Putamen (tissue), 1 donor: ENCODE data around the gene AQP3.
"Not testable (repeated sequence)": the region's sequence is repeated elsewhere in the genome, so short reads cannot be mapped to it uniquely, and the experiment has no call there.

Experiments
- DNase-seq: peaks from one replicate; pipeline ENCODE4 v3.0.0-alpha.2; 2016; ENCODE audit warnings: low spot score

AQP3 gene

GRCh38 chr9:33414268-33414667, 33.1 kb downstream of the AQP3 start:
- no peak for DNase-seq

DNA sequence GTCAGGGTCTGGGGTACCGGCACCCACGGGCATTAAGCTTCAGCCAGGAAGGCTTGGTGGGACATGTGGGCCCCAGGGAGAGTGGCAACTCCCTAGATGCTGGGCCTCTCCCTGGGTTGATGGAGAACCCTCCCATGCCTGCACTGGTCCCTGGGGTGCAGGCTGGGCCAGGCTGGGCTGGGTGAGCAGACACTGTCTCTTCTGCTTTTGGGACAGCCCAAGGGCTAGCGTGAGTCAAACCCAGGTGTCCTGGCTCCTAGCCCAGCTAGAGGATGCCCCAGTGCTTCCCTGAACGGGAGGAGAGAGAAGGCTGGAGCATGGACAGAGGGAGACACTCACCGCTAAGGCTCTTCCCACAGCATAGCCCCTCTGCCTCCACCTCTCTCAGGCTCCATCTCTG, 39.3 kb downstream of the AQP3 start:
- no peak for DNase-seq

GRCh38 chr9:33407061-33407460, 40.3 kb downstream of the AQP3 start:
- DNase-seq: no peak

DNA sequence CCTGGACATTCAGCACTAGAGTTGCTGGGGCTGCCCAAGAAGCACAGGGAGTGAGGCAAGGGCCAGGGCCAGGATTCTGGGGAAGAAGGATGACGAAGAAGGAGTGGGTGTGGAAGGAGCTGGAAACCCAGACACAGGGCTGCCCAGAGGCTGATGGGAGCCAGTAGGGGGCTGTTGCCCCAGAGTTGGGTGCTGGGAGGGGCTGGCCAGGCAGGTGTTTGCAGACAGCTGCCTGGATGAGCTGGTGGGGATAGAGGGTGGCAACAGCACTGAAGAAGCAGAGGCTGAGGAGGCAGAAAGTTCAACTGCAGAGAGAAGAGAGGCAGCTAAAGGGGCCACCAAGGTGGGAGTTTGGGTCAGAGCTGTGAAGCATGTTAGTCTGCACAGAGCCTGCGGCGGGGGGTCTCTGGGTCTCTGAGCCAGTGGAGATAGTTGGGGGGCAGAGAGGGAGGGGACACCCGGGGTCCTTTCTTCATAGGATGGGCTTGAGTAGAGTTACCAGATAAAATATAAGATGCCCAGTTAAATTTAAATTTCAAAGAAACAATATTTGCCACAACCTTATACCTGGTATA, 42.5 kb downstream of the AQP3 start:
- DNase-seq: no peak

DNA sequence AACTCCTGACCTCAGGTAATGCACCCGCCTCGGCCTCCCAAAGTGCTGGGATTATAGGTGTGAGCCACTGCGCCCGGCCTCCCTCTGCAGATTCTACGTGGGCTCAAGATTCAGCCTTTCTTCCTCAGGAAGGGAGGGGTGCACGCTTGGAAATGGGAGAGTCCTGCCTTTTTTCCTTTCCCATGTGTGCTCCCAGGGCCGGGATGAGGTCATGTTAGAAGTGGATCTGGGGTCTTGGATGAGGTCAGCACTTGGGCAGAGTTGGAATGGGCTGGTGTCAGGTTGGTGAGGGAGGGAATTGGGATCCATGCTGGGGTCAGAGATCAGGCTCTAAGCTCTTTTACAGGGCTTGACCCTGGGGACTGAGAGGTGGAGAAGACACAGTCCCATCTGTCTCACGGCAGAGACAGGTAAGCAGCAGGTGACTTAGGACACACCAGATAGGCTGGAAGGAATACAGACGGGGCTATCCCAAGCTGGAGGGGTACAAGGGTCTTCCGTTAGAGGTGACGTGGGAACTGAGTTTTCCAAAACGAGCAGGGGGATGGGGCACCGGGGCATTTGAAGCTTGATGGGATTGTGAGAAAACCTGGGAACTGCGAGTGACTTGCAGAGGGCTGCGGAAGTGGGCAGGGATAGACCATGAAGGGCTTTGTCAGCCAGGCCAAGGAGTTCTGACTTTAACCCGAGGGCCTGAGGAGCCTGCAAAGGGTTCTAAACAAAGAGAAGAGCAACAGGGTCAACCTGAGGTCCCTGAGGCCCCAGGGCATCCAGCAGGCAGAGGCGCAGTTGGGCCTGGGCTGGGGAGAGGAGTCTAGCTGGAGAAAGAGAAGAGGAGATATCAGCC, 43.2 kb downstream of the AQP3 start:
- no peak for DNase-seq

- DNase-seq: not testable (repeated sequence)
Observed at GRCh38 chr9:33402371-33402770, 45.0 kb downstream of the AQP3 start, which contains the start of gene AQP7. AQP7 (minus strand) TSS chr9:33402568; CDS start chr9:33401262, 1,306 bp downstream.

DNA sequence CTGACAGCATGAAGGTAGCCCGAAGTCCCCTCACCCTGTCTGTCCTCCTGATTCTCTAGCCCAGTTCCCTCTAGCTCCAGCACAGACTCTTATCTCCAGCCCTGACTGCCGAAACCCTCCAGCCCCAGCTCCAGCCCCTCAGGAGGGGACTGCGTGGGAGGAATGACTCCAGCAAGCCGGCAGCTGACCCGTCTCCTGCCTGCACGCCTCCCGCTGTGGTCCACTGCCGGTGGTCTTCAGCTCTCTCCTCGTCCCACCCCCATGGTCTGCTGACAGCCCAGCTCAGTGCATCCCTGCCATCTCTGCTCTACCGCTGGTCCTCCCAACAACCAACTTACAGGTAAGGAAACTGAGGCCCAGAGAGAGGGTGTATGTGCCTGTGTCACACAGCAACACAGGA, 45.6 kb downstream of the AQP3 start:
- not testable (repeated sequence) for DNase-seq

DNA sequence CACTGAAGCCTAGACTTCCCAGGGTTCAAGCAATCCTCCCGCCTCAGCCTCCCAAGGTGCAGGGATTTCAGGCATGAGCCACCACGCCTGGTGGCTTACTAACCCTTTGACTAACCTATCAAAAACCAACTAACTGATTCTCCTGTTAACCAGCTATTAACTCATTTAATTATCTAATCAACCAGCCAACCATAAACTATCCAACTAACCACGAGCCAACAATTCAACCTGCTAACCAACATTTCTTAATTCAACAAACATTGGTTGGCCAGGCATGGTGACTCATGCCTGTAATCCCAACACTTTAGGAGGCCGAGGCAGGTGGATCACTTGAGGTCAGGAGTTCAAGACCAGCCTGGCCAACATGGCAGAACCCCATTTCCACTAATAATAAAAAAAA, 48.3 kb downstream of the AQP3 start:
- not testable (repeated sequence) for DNase-seq

- not testable (repeated sequence) for DNase-seq
Observed at GRCh38 chr9:33397801-33398200, 49.6 kb downstream of the AQP3 start.

- DNase-seq: not testable (repeated sequence)
Observed at GRCh38 chr9:33395159-33395879, 52.1 kb downstream of the AQP3 start.

GRCh38 chr9:33393986-33394385, 53.4 kb downstream of the AQP3 start:
- not testable (repeated sequence) for DNase-seq

DNA sequence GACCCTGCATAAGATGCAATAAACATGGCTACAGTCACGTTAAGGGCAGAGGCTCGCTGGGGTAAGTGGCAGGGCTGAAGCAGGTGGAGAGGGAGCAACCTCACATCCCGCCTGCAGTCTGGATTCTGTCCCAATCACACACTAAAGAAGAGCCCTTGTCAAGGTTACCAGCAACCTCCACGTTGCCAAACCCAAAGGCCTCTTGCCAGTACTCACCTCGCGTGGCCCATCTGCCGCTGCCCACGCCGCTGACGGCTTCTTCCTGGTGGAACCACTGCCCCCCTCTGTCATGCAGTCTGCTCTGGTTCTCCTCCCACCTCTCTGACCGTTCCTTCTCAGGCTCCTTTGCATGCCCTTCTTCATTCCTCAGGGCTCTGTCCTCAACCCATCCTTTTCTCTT, 53.8 kb downstream of the AQP3 start:
- no peak for DNase-seq

GRCh38 chr9:33392591-33393021, 54.8 kb downstream of the AQP3 start:
- not testable (repeated sequence) for DNase-seq
